WTC11 (cell line): ENCODE results near the gene CPNE5. TPM values are rescaled to one million over a fixed set of nuclear protein-coding genes. Genes with fewer than 3 reads are reported as not detected.

Experiments
- ATAC-seq: fragments of 200-7000 bp; cut with Tn5 transposase; 2 replicates; pipeline ENCODE4 v1.10.0; 2021; ENCODE audit warnings: mild to moderate bottlenecking, moderate library complexity
- CTCF ChIA-PET: fragments of 300-600 bp; sonication (Branson Sonifier 250); formaldehyde crosslinking; loops from one replicate; lab custom pipeline; 2021; ENCODE audit warnings: antibody characterized with exemption; lab: Charles Lee
- POLR2A ChIA-PET: fragments of 350-600 bp; sonication (Branson Sonifier 250); formaldehyde crosslinking; loops from one replicate; lab custom pipeline; 2021; ENCODE audit warnings: antibody characterized with exemption; lab: Charles Lee
- DNase-seq: peaks from one replicate; pipeline ENCODE4 v3.0.0; 2021; ENCODE audit warnings: low spot score
- H3K27ac Mint-ChIP-seq: 2 replicates; pipeline ENCODE4 v1.8.0; 2021; ENCODE audit warnings: mixed read lengths
- H3K27me3 Mint-ChIP-seq: 2 replicates; pipeline ENCODE4 v1.8.0; 2021; ENCODE audit warnings: low read depth, mild to moderate bottlenecking, moderate library complexity, mixed read lengths
- H3K36me3 Mint-ChIP-seq: 2 replicates; pipeline ENCODE4 v1.8.0; 2021; ENCODE audit warnings: mixed read lengths
- H3K4me1 Mint-ChIP-seq: 2 replicates; pipeline ENCODE4 v1.8.0; 2022; ENCODE audit warnings: mixed read lengths
- H3K4me3 Mint-ChIP-seq: 2 replicates; pipeline ENCODE4 v1.8.0; 2021; ENCODE audit warnings: mild to moderate bottlenecking, moderate library complexity, mixed read lengths
- H3K9me3 Mint-ChIP-seq: 2 replicates; pipeline ENCODE4 v1.8.0; 2021; ENCODE audit warnings: mixed read lengths
- ATF1 ChIP-seq: sonication (generic); formaldehyde crosslinking; IDR thresholded peaks from 2 replicates; pipeline ENCODE4 v1.8.1; 2023; ENCODE audit warnings: mild to moderate bottlenecking, moderate library complexity, missing genetic modification reagents
- ATF2 ChIP-seq: sonication (generic); formaldehyde crosslinking; IDR thresholded peaks from 2 replicates; pipeline ENCODE4 v1.8.1; 2022; ENCODE audit warnings: low read depth, missing genetic modification reagents, borderline replicate concordance
- CREM ChIP-seq: sonication (generic); formaldehyde crosslinking; IDR thresholded peaks from 2 replicates; pipeline ENCODE4 v1.8.1; 2022; ENCODE audit warnings: mild to moderate bottlenecking, missing genetic modification reagents, moderate library complexity
- ELF4 ChIP-seq: sonication (generic); formaldehyde crosslinking; IDR thresholded peaks from 2 replicates; pipeline ENCODE4 v1.8.1; 2022; ENCODE audit warnings: low read depth, mild to moderate bottlenecking, moderate library complexity, missing genetic modification reagents
- ESRRA ChIP-seq: sonication (generic); formaldehyde crosslinking; IDR thresholded peaks from 2 replicates; pipeline ENCODE4 v1.8.1; 2022; ENCODE audit warnings: mild to moderate bottlenecking, missing genetic modification reagents, borderline replicate concordance
- FOXJ3 ChIP-seq: sonication (generic); formaldehyde crosslinking; IDR thresholded peaks from 2 replicates; pipeline ENCODE4 v1.9.0; 2021; ENCODE audit warnings: missing genetic modification reagents, mild to moderate bottlenecking, borderline replicate concordance
- GABPB1 ChIP-seq: sonication (generic); formaldehyde crosslinking; IDR thresholded peaks from 2 replicates; pipeline ENCODE4 v1.8.1; 2023; ENCODE audit warnings: mild to moderate bottlenecking, missing genetic modification reagents
- IRF2 ChIP-seq: sonication (generic); formaldehyde crosslinking; IDR thresholded peaks from 2 replicates; pipeline ENCODE4 v1.8.0; 2022; ENCODE audit warnings: low read depth, missing genetic modification reagents, borderline replicate concordance
- MAX ChIP-seq: sonication (generic); formaldehyde crosslinking; IDR thresholded peaks from 2 replicates; pipeline ENCODE4 v1.8.0; 2022; ENCODE audit warnings: mild to moderate bottlenecking, missing genetic modification reagents
- MYBL2 ChIP-seq: sonication (generic); formaldehyde crosslinking; IDR thresholded peaks from 2 replicates; pipeline ENCODE4 v1.8.1; 2023; ENCODE audit warnings: mild to moderate bottlenecking, moderate library complexity, missing genetic modification reagents
- NFE2L1 ChIP-seq: sonication (generic); formaldehyde crosslinking; IDR thresholded peaks from 2 replicates; pipeline ENCODE4 v1.8.1; 2023; ENCODE audit warnings: missing genetic modification reagents
- NFYB ChIP-seq: sonication (generic); formaldehyde crosslinking; conservative IDR thresholded peaks from 2 replicates; pipeline ENCODE4 v1.8.0; 2022; ENCODE audit warnings: low read depth, missing genetic modification reagents
- NR2C2 ChIP-seq: sonication (generic); formaldehyde crosslinking; IDR thresholded peaks from 2 replicates; pipeline ENCODE4 v1.8.0; 2022; ENCODE audit warnings: mild to moderate bottlenecking, missing genetic modification reagents
- SOX15 ChIP-seq: fragments of 250-450 bp; sonication (Bioruptor Pico); IDR thresholded peaks from 2 replicates; pipeline ENCODE4 v1.9.0; 2021; ENCODE audit warnings: mild to moderate bottlenecking
- TCF7 ChIP-seq: sonication (generic); formaldehyde crosslinking; IDR thresholded peaks from 2 replicates; pipeline ENCODE4 v1.8.0; 2022; ENCODE audit warnings: mild to moderate bottlenecking, low read depth, missing genetic modification reagents, moderate library complexity
- TEAD1 ChIP-seq: sonication (generic); formaldehyde crosslinking; IDR thresholded peaks from 2 replicates; pipeline ENCODE4 v1.8.0; 2022; ENCODE audit warnings: mild to moderate bottlenecking, missing genetic modification reagents
- USF1 ChIP-seq: sonication (generic); formaldehyde crosslinking; IDR thresholded peaks from 2 replicates; pipeline ENCODE4 v1.8.0; 2022; ENCODE audit warnings: mild to moderate bottlenecking, missing genetic modification reagents
- USF2 ChIP-seq: sonication (generic); formaldehyde crosslinking; IDR thresholded peaks from 2 replicates; pipeline ENCODE4 v1.8.1; 2023; ENCODE audit warnings: mild to moderate bottlenecking, missing genetic modification reagents, moderate library complexity
- ZNF121 ChIP-seq: sonication (generic); formaldehyde crosslinking; IDR thresholded peaks from 2 replicates; pipeline ENCODE4 v1.8.0; 2023; ENCODE audit warnings: missing genetic modification reagents
- ZNF138 ChIP-seq: sonication (generic); formaldehyde crosslinking; conservative IDR thresholded peaks from 2 replicates; pipeline ENCODE4 v1.8.1; 2022; ENCODE audit warnings: mild to moderate bottlenecking, moderate library complexity, missing genetic modification reagents
- ZNF232 ChIP-seq: sonication (generic); formaldehyde crosslinking; IDR thresholded peaks from 2 replicates; pipeline ENCODE4 v1.8.0; 2022; ENCODE audit warnings: mild to moderate bottlenecking, missing genetic modification reagents
- ZNF281 ChIP-seq: sonication (generic); formaldehyde crosslinking; IDR thresholded peaks from 2 replicates; pipeline ENCODE4 v1.8.0; 2023; ENCODE audit warnings: mild to moderate bottlenecking, missing genetic modification reagents
- ZSCAN18 ChIP-seq: fragments of 250-450 bp; sonication (Bioruptor Pico); IDR thresholded peaks from 2 replicates; pipeline ENCODE4 v2.1.2; 2022; ENCODE audit warnings: mild to moderate bottlenecking, moderate library complexity
- total RNA-seq: library from RNA; stranded (reverse); gene quantifications from 3 replicates; pipeline ENCODE4 v1.2.3, GENCODE V29; 2021
- TF ChIP-seq, protein P1 (sequence below): sonication (generic); formaldehyde crosslinking; IDR thresholded peaks from 2 replicates; pipeline ENCODE4 v1.8.0; 2022; ENCODE audit warnings: mild to moderate bottlenecking, missing genetic modification reagents
- TF ChIP-seq, protein P2 (sequence below): sonication (generic); formaldehyde crosslinking; IDR thresholded peaks from 2 replicates; pipeline ENCODE4 v1.8.1; 2023; ENCODE audit warnings: mild to moderate bottlenecking, missing genetic modification reagents

Gene CPNE5
- total RNA-seq, 1 experiment from 2014 or later, result 0.44 TPM

DNA sequence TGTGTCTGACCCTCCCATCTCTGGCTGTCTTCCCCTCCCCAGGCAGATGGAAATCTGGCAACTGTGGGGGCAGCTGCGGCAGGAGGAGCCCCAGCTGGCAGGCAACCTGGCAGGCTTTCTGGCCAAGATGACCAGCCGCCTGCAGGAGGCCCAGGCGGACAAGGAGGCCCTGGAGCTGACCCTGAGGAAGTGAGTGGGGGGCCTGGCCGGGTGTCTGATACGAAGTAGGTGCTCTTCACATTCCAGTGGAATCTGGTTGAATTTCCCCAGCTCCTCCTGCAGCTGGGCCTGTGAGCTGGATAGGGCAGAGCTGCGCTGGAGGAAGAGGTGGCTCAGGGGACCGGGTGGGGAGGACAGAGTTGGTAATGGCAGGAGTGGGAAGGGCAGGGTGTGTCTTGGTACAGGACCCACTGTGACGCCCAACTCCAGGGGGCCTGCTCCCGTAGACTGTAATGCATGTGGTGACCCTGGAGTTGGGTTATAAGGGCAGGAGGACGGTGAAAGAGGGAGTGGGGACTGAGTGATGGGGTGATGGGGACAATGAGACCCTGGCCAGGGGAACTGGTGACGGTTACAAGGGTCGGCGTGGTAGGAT, 121.9 kb downstream of the CPNE5 start:
- Mint-ChIP-seq H3K27me3 (no peaks in the 10 kb centered on the region), H3K27ac (no peak overlapping the region), H3K4me1 (no peaks in the 10 kb centered on the region), H3K4me3 (no peak overlapping the region), H3K9me3 (no peaks in the 10 kb centered on the region), H3K36me3 (no peaks in the 10 kb centered on the region)
- ChIA-PET CTCF (interaction anchor here (0.5 to 1.5 kb wide), 3 partner anchors 42 to 136 kb away, joined by 3 to 7 read pairs (median 4); no protein-coding TSS in a partner anchor), POLR2A (no interaction called here)
- TF ChIP-seq NFE2L1 (CRISPR knock-in tag) (no peak), MYBL2 (CRISPR knock-in tag) (no peak), FOXJ3 (CRISPR knock-in tag) (no peak), TEAD1 (CRISPR knock-in tag) (no peak), ATF2 (no peak), GABPB1 (CRISPR knock-in tag) (no peak), ELF4 (no peak), USF1 (CRISPR knock-in tag) (no peak), NFYB (CRISPR knock-in tag) (no peak), MAX (CRISPR knock-in tag) (no peak), CREM (no peak), ZNF281 (CRISPR knock-in tag) (no peak), USF2 (CRISPR knock-in tag) (no peak), NR2C2 (CRISPR knock-in tag) (no peak), IRF2 (no peak)
- TF ChIP-seq, protein P1, sequence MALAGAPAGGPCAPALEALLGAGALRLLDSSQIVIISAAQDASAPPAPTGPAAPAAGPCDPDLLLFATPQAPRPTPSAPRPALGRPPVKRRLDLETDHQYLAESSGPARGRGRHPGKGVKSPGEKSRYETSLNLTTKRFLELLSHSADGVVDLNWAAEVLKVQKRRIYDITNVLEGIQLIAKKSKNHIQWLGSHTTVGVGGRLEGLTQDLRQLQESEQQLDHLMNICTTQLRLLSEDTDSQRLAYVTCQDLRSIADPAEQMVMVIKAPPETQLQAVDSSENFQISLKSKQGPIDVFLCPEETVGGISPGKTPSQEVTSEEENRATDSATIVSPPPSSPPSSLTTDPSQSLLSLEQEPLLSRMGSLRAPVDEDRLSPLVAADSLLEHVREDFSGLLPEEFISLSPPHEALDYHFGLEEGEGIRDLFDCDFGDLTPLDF (CRISPR knock-in tag), result no peak
- DNase-seq, result no peak
- ATAC-seq, result no peak

- no peaks in the 10 kb centered on the region for H3K27me3 Mint-ChIP-seq
- POLR2A ChIA-PET, result no interaction called here
- TF ChIP-seq TEAD1 (CRISPR knock-in tag) (no peak), ZNF121 (CRISPR knock-in tag) (no peak), ESRRA (CRISPR knock-in tag) (no peak), ZNF232 (no peak), ATF1 (CRISPR knock-in tag) (no peak), SOX15 (CRISPR knock-in tag) (no peak), TCF7 (CRISPR knock-in tag) (no peak), ZSCAN18 (CRISPR knock-in tag) (no peak), ZNF138 (no peak)
- TF ChIP-seq, protein P2, sequence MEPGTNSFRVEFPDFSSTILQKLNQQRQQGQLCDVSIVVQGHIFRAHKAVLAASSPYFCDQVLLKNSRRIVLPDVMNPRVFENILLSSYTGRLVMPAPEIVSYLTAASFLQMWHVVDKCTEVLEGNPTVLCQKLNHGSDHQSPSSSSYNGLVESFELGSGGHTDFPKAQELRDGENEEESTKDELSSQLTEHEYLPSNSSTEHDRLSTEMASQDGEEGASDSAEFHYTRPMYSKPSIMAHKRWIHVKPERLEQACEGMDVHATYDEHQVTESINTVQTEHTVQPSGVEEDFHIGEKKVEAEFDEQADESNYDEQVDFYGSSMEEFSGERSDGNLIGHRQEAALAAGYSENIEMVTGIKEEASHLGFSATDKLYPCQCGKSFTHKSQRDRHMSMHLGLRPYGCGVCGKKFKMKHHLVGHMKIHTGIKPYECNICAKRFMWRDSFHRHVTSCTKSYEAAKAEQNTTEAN (CRISPR knock-in tag), result no peak
Observed at GRCh38 chr6:36716476-36717093, 122.7 kb downstream of the CPNE5 start.

More at GRCh38 chr6:36716476-36717093, 122.7 kb downstream of the CPNE5 start:
- no peaks in the 10 kb centered on the region for H3K9me3 Mint-ChIP-seq
- H3K4me1 Mint-ChIP-seq, result no peaks in the 10 kb centered on the region
- no peak for DNase-seq
- H3K4me3 Mint-ChIP-seq, result no peak overlapping the region
- CTCF ChIA-PET, result interaction anchor here (0.6 to 0.8 kb wide), 3 partner anchors 7 to 375 kb away, joined by 3 to 4 read pairs (median 3); no protein-coding TSS in a partner anchor
- H3K36me3 Mint-ChIP-seq, result no peaks in the 10 kb centered on the region
- H3K27ac Mint-ChIP-seq, result no peak overlapping the region
- ATAC-seq, result no peak
